ENCODE measurements around the gene TESPA1.

The TESPA1 gene

GRCh38 chr12:54981796-54982195 lies 2.8 kb downstream of the TESPA1 start:
- H3K4me1 ChIP-seq (ENCODE audit: low read length): peaks cover 22% of the 10 kb centered on the region
- no peak overlapping the region for H3K4me2 ChIP-seq (ENCODE audit: low read length)
- no peaks in the 10 kb centered on the region for H3K27me3 ChIP-seq (ENCODE audit: low read depth, low read length)
- no peaks in the 10 kb centered on the region for H3K9me3 ChIP-seq (ENCODE audit: insufficient read depth, low read length)
- peaks cover 34% of the 10 kb centered on the region for H3K36me3 ChIP-seq (replicated peaks; ENCODE audit: low read depth, low read length)
- H3K9ac ChIP-seq (ENCODE audit: low read length): no peak overlapping the region
- H2AFZ ChIP-seq (ENCODE audit: low read depth, low read length): no peak overlapping the region
- no peaks in the 10 kb centered on the region for H4K20me1 ChIP-seq (ENCODE audit: insufficient read depth, low read length)
- no peak overlapping the region for H3K4me3 ChIP-seq (ENCODE audit: low read length)
- peaks cover 14% of the 10 kb centered on the region for H3K79me2 ChIP-seq (ENCODE audit: low read length)
- no peak for TF ChIP-seq CTCF (IDR thresholded peaks at IDR 0.05; ENCODE audit: low read depth, low read length)
- TF ChIP-seq EZH2phosphoT487 (IDR thresholded peaks at IDR 0.05; ENCODE audit: low read depth): no peak
- no peak overlapping the region for H3K27ac ChIP-seq (ENCODE audit: low read length)

DNA sequence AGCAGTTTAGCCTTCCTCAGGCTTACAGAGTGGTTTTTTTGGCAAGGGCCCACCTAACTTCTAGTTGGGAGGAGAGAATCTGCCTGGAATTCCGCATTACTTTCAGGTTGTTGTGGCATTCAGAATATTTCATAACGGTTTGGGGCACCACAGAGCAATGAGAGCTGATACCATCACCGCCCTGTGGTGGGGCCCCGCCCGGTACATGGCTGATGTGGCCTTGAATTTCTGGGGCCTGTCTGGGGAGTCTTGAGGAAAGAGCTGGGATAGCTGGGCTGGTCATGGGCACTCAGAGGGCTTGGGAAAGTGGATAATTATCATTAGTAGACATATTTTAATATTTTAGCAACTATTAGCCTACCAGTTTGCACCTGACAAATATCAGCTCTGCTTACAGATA lies 4.2 kb downstream of the TESPA1 start:
- Histone ChIP-seq H2AFZ (ENCODE audit: low read depth, low read length) (no peak overlapping the region), H3K36me3 (replicated peaks; ENCODE audit: low read depth, low read length) (peaks cover 34% of the 10 kb centered on the region), H3K9me3 (ENCODE audit: insufficient read depth, low read length) (no peaks in the 10 kb centered on the region), H3K4me1 (ENCODE audit: low read length) (peaks cover 17% of the 10 kb centered on the region), H3K4me3 (ENCODE audit: low read length) (no peak overlapping the region), H3K9ac (ENCODE audit: low read length) (no peak overlapping the region), H3K27ac (ENCODE audit: low read length) (no peak overlapping the region), H3K4me2 (ENCODE audit: low read length) (no peak overlapping the region), H3K79me2 (ENCODE audit: low read length) (peaks cover 14% of the 10 kb centered on the region), H3K27me3 (ENCODE audit: low read depth, low read length) (no peaks in the 10 kb centered on the region), H4K20me1 (ENCODE audit: insufficient read depth, low read length) (no peaks in the 10 kb centered on the region)
- TF ChIP-seq CTCF (IDR thresholded peaks at IDR 0.05; ENCODE audit: low read depth, low read length): no peak
- no peak for TF ChIP-seq EZH2phosphoT487 (IDR thresholded peaks at IDR 0.05; ENCODE audit: low read depth)

DNA sequence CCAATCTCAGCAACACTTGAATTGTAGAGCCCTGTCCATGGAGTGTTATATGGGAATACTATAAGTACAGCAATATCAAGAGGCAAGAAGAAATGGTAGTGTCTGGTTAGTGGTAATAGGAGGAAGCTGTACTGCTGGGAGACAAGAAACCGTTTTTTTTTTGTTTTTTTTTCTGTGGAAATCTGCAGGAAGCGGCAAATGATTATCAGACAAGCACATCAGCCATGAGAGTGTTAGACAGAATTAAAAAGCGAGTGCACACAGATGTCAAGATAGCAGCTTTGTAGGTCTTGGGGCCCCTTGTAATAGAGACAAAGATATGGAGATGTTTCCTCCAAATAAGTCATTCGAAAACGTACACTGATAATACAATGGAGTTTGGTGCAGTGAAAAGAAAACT lies 6.7 kb downstream of the TESPA1 start:
- H3K27ac ChIP-seq (ENCODE audit: low read length): no peak overlapping the region
- no peaks in the 10 kb centered on the region for H3K27me3 ChIP-seq (ENCODE audit: low read depth, low read length)
- TF ChIP-seq EZH2phosphoT487 (IDR thresholded peaks at IDR 0.05; ENCODE audit: low read depth) (no peak), CTCF (IDR thresholded peaks at IDR 0.05; ENCODE audit: low read depth, low read length) (no peak)
- no peaks in the 10 kb centered on the region for H3K9me3 ChIP-seq (ENCODE audit: insufficient read depth, low read length)
- H2AFZ ChIP-seq (ENCODE audit: low read depth, low read length): no peak overlapping the region
- no peaks in the 10 kb centered on the region for H3K79me2 ChIP-seq (ENCODE audit: low read length)
- peaks cover 31% of the 10 kb centered on the region for H3K36me3 ChIP-seq (replicated peaks; ENCODE audit: low read depth, low read length)
- H3K4me1 ChIP-seq (ENCODE audit: low read length): no peaks in the 10 kb centered on the region
- H4K20me1 ChIP-seq (ENCODE audit: insufficient read depth, low read length): no peaks in the 10 kb centered on the region
- no peak overlapping the region for H3K4me2 ChIP-seq (ENCODE audit: low read length)
- no peak overlapping the region for H3K4me3 ChIP-seq (ENCODE audit: low read length)
- no peak overlapping the region for H3K9ac ChIP-seq (ENCODE audit: low read length)

GRCh38 chr12:54977155-54977554 lies 7.4 kb downstream of the TESPA1 start:
- peaks cover 25% of the 10 kb centered on the region for H3K36me3 ChIP-seq (replicated peaks; ENCODE audit: low read depth, low read length)
- no peaks in the 10 kb centered on the region for H3K4me1 ChIP-seq (ENCODE audit: low read length)
- H3K4me3 ChIP-seq (ENCODE audit: low read length): no peak overlapping the region
- H3K27ac ChIP-seq (ENCODE audit: low read length): no peak overlapping the region
- no peaks in the 10 kb centered on the region for H4K20me1 ChIP-seq (ENCODE audit: insufficient read depth, low read length)
- H3K9ac ChIP-seq (ENCODE audit: low read length): no peak overlapping the region
- no peaks in the 10 kb centered on the region for H3K27me3 ChIP-seq (ENCODE audit: low read depth, low read length)
- H3K4me2 ChIP-seq (ENCODE audit: low read length): no peak overlapping the region
- H3K79me2 ChIP-seq (ENCODE audit: low read length): no peaks in the 10 kb centered on the region
- H2AFZ ChIP-seq (ENCODE audit: low read depth, low read length): no peak overlapping the region
- H3K9me3 ChIP-seq (ENCODE audit: insufficient read depth, low read length): no peaks in the 10 kb centered on the region
- no peak for TF ChIP-seq CTCF (IDR thresholded peaks at IDR 0.05; ENCODE audit: low read depth, low read length)
- no peak for TF ChIP-seq EZH2phosphoT487 (IDR thresholded peaks at IDR 0.05; ENCODE audit: low read depth)

Measured in OCI-LY3 (cell line).